Body of pancreas (tissue), 4 donors: Measurements from ENCODE around the gene CRACR2A. TPM values are rescaled to one million over a fixed set of nuclear protein-coding genes. Genes with fewer than 3 reads are reported as not detected.

Experiments
- ATAC-seq: fragments of 150-250 bp; one replicate; pipeline ENCODE4 v1.9.1; 2016
- DNase-seq, 4 donors: peaks; one replicate each; pipeline ENCODE4 v3.0.0-alpha.2; 2019
- H3K27ac ChIP-seq, 4 donors: fragments of 200-600 bp; sonication (generic); 1 replicate in 3 of 4; 2 replicates in 1 of 4; pipeline versions ENCODE4 v1.5.1 to v1.6.1; 2016 to 2019; ENCODE audit warnings: mild to moderate bottlenecking in 1 of 4, mixed read lengths in 1 of 4, moderate library complexity in 1 of 4
- H3K27me3 ChIP-seq, 2 donors: fragments of 200-600 bp; sonication (generic); one replicate each; pipeline ENCODE4 v1.6.0; 2016; ENCODE audit warnings: mild to moderate bottlenecking in 1 of 2
- H3K36me3 ChIP-seq, 2 donors: fragments of 200-600 bp; sonication (generic); replicated peaks in 1 of 2; 2 replicates each; pipeline ENCODE4 v1.5.1; 2016; ENCODE audit warnings: low read depth in 2 of 2; ENCODE audit not compliant: insufficient read depth in 1 of 2
- H3K4me1 ChIP-seq: fragments of 200-600 bp; sonication (generic); one replicate; pipeline ENCODE4 v1.6.0; 2016
- H3K4me3 ChIP-seq, 2 donors: fragments of 200-600 bp; sonication (generic); 1 replicate in 1 of 2; 2 replicates in 1 of 2; pipeline ENCODE4 v1.5.1; 2016 to 2019
- H3K9me3 ChIP-seq, 3 donors: fragments of 200-600 bp; sonication (generic); 1 replicate in 2 of 3; 2 replicates in 1 of 3; pipeline ENCODE4 v1.5.1; 2016
- POLR2A ChIP-seq, 3 donors: fragments of 450-650 bp; IDR thresholded peaks; one replicate each; pipeline ENCODE4 v1.6.1; 2016; ENCODE audit warnings: antibody characterized with exemption in 3 of 3, mild to moderate bottlenecking in 2 of 3
- WGBS, 2 donors: methylation state at CpG; one replicate each; pipeline ENCODE4 v1.1.5; 2017; 5-methylcytosine and 5-hydroxymethylcytosine counted together
- intact Hi-C: fragments of 100-400 bp; cut with DNase I; formaldehyde crosslinking; loops from one replicate; pipeline ENCODE4 v1.15.1; 2023
- total RNA-seq, 2 donors: library from RNA; depleted of rRNA; stranded (reverse); fragments of >200 nt; gene quantifications; one replicate each; pipeline ENCODE4 v1.1.0, GENCODE V29; 2016
- TF ChIP-seq, protein P1 (sequence below), 7 experiments: fragments of 450-650 bp in 4 of 7; fragments of 200-600 bp in 3 of 7; sonication (generic) in 3 of 7; IDR thresholded peaks; one replicate each; pipeline ENCODE4 v1.5.1; 2016 to 2019; ENCODE audit warnings: antibody characterized with exemption in 7 of 7

Gene CRACR2A
- total RNA-seq, 2 donors from 2014 or later: 7.0 to 13.8 TPM

- intact Hi-C loops: no loop called here
- ATAC-seq: peak; percentile 35
These were observed 54.5 kb downstream of the CRACR2A start for GRCh38 chr12:3698218-3698974.

GRCh38 chr12:3697311-3697870, 55.5 kb downstream of the CRACR2A start:
- no peak overlapping the region for H3K27ac ChIP-seq
- DNase-seq (no peak), ATAC-seq (no peak)
- 81 to 90% methylated on average over 5 of the region's 5 CpGs for WGBS, 2 donors
- TF ChIP-seq, protein P1, sequence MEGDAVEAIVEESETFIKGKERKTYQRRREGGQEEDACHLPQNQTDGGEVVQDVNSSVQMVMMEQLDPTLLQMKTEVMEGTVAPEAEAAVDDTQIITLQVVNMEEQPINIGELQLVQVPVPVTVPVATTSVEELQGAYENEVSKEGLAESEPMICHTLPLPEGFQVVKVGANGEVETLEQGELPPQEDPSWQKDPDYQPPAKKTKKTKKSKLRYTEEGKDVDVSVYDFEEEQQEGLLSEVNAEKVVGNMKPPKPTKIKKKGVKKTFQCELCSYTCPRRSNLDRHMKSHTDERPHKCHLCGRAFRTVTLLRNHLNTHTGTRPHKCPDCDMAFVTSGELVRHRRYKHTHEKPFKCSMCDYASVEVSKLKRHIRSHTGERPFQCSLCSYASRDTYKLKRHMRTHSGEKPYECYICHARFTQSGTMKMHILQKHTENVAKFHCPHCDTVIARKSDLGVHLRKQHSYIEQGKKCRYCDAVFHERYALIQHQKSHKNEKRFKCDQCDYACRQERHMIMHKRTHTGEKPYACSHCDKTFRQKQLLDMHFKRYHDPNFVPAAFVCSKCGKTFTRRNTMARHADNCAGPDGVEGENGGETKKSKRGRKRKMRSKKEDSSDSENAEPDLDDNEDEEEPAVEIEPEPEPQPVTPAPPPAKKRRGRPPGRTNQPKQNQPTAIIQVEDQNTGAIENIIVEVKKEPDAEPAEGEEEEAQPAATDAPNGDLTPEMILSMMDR (IDR thresholded peaks at IDR 0.05): no peak
- TF ChIP-seq POLR2A (IDR thresholded peaks at IDR 0.05): no peak
- H3K4me3 ChIP-seq: no peak overlapping the region
- intact Hi-C loops: no loop called here
- peaks cover 8% of the 10 kb centered on the region for H3K4me1 ChIP-seq
- H3K27me3 ChIP-seq: no peaks in the 10 kb centered on the region
- H3K36me3 ChIP-seq: no peaks in the 10 kb centered on the region
- H3K9me3 ChIP-seq: no peaks in the 10 kb centered on the region

More at GRCh38 chr12:3698218-3698974, 54.5 kb downstream of the CRACR2A start:
- Histone ChIP-seq H3K9me3 (no peaks in the 10 kb centered on the region), H3K27me3 (no peaks in the 10 kb centered on the region), H3K27ac (peak overlapping the region in 1 of 4 donors; percentile 12), H3K36me3 (no peaks in the 10 kb centered on the region), H3K4me3 (no peak overlapping the region), H3K4me1 (peaks cover 8% of the 10 kb centered on the region)
- WGBS, 2 donors: 81% methylated on average over 7 of the region's 7 CpGs
- DNase-seq: no peak
- TF ChIP-seq, protein P1 (IDR thresholded peaks at IDR 0.05): no peak
- no peak for TF ChIP-seq POLR2A (IDR thresholded peaks at IDR 0.05)

DNA sequence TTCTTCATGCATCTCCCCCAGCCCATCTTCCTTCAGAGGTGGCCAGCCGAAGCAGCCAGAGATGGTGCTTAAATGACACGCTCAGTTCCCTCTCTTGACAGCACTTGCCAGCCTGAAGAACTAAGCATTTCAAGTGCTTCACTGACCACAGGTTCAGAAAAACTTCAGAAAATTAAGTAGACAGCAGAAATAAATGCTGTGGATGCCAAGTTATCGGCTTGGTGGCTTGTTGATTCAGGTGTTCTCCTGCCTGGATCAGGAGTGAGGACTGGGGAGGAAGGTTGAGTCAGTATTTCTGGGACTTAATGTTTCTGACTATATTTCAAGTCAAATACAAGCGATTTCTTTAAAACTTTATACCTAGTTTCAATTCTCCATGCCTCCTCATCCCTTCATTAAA, 58.2 kb downstream of the CRACR2A start:
- Histone ChIP-seq H3K36me3 (no peaks in the 10 kb centered on the region), H3K9me3 (no peaks in the 10 kb centered on the region), H3K4me1 (peaks cover 8% of the 10 kb centered on the region), H3K4me3 (no peak overlapping the region), H3K27me3 (no peaks in the 10 kb centered on the region), H3K27ac (peak overlapping the region in 1 of 4 donors; percentile 30)
- ATAC-seq (no peak), DNase-seq (peak in 2 of 4 donors; percentile 26 to 49)
- 70 to 72% methylated on average over 4 of the region's 4 CpGs for whole genome bisulfite sequencing, 2 donors
- no peak for TF ChIP-seq POLR2A (IDR thresholded peaks at IDR 0.05)
- TF ChIP-seq, protein P1 (IDR thresholded peaks at IDR 0.05): no peak
- intact Hi-C loops: no loop called here

DNA sequence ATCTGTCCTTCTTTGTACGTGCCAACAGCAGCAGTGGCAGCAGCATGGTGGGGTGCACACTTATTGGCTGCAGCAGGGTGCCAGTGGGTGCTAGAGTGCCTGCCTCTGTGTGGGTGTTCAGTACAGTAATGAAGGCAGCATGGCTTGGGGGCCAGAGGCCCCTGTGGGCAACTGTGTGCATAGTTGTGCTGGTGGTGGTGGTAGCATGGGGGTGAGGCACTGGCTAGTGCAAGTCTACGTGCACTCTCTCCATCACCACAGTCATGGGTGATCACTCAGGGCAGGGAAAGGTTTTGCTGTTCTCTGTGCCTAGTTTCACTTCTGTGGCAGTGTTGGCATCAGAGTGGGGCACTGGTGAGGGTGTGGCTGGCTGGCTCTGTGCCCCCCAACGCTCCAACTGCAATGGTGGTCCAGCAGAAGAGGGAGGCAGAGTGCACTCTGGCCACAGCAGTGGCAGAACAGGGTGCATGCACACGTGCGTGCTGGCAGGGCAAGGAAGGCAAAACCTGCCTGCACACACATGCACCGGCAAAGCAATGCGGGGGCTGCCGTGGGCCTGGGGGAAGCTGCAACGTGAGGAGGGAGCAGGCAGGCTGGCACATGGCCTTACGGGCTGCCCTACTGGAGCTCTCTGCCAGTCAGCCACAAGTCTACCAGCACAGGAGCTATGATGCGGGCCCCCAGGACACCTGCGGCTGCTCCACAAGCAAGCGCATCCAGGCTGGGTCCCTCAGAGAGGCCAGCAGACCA, 60.1 kb downstream of the CRACR2A start:
- TF ChIP-seq, protein P1 (IDR thresholded peaks at IDR 0.05): no peak
- TF ChIP-seq POLR2A (IDR thresholded peaks at IDR 0.05): no peak
- Histone ChIP-seq H3K27ac (no peak overlapping the region), H3K9me3 (no peaks in the 10 kb centered on the region), H3K27me3 (no peaks in the 10 kb centered on the region), H3K36me3 (no peaks in the 10 kb centered on the region), H3K4me1 (peaks cover 8% of the 10 kb centered on the region), H3K4me3 (no peak overlapping the region)
- DNase-seq: no peak
- intact Hi-C loops: no loop called here
- WGBS, 2 donors: 97 to 98% methylated on average over 7 to 10 of the region's 13 CpGs
- no peak for ATAC-seq
